Activated T-cell treated with anti-CD3 and anti-CD28 coated beads, Interleukin-2, amount 50 U/mL, for 72 hours (primary cell): ENCODE data around the gene SEMA6A. TPM values are rescaled to one million over a fixed set of nuclear protein-coding genes. Genes with fewer than 3 reads are reported as not detected.

Experiments used
- ATAC-seq, 2 donors: fragments of 150-1000 bp; cut with Tn5 transposase; replicated peaks in 1 of 2; 2 replicates each; pipeline ENCODE4 v1.10.0; 2021; ENCODE audit warnings: moderate library complexity in 2 of 2, mild to moderate bottlenecking in 1 of 2
- DNase-seq, 2 donors: peaks; one replicate each; pipeline ENCODE4 v3.0.0; 2021 to 2022; ENCODE audit warnings: mixed read lengths in 1 of 2
- H3K27ac Mint-ChIP-seq: one replicate; pipeline ENCODE4 v1.8.0; 2022; ENCODE audit warnings: mild to moderate bottlenecking, moderate library complexity, mixed read lengths
- H3K27me3 Mint-ChIP-seq: one replicate; pipeline ENCODE4 v1.8.0; 2022; ENCODE audit warnings: low read depth, mixed read lengths
- H3K36me3 Mint-ChIP-seq, 2 donors: one replicate each; pipeline ENCODE4 v1.8.0; 2022; ENCODE audit warnings: mixed read lengths in 2 of 2, mild to moderate bottlenecking in 1 of 2; ENCODE audit not compliant: insufficient read depth in 2 of 2
- H3K4me1 Mint-ChIP-seq: one replicate; pipeline ENCODE4 v1.8.0; 2022; ENCODE audit warnings: low read depth, mixed read lengths
- H3K4me3 Mint-ChIP-seq, 2 donors: one replicate each; pipeline ENCODE4 v1.8.0; 2022; ENCODE audit warnings: mild to moderate bottlenecking in 2 of 2, mixed read lengths in 2 of 2, moderate library complexity in 2 of 2
- H3K9me3 Mint-ChIP-seq, 2 donors: one replicate each; pipeline ENCODE4 v1.8.0; 2022; ENCODE audit warnings: mixed read lengths in 2 of 2
- total RNA-seq, 2 donors: library from RNA; stranded (reverse); gene quantifications; one replicate each; pipeline ENCODE4 v1.2.3, GENCODE V29; 2022

SEMA6A gene
- total RNA-seq, 2 donors from 2014 or later = 0.23 to 0.50 TPM

GRCh38 chr5:116466727-116467464 lies 107.7 kb downstream of the SEMA6A start:
- Mint-ChIP-seq H3K9me3 (no peaks in the 10 kb centered on the region), H3K36me3 (peaks cover 2 to 4% of the 10 kb centered on the region in 2 donors), H3K27ac (no peak overlapping the region), H3K4me3 (no peak overlapping the region), H3K4me1 (no peaks in the 10 kb centered on the region), H3K27me3 (no peaks in the 10 kb centered on the region)
- DNase-seq (no peak), ATAC-seq (no peak)

GRCh38 chr5:116465411-116465810 lies 109.2 kb downstream of the SEMA6A start:
- Mint-ChIP-seq H3K4me1 (no peaks in the 10 kb centered on the region), H3K4me3 (no peak overlapping the region), H3K27ac (no peak overlapping the region), H3K36me3 (peaks cover 2 to 4% of the 10 kb centered on the region in 2 donors), H3K27me3 (no peaks in the 10 kb centered on the region), H3K9me3 (no peaks in the 10 kb centered on the region)
- DNase-seq (no peak), ATAC-seq (no peak)

- H3K27ac Mint-ChIP-seq = no peak overlapping the region
- no peaks in the 10 kb centered on the region for H3K9me3 Mint-ChIP-seq
- peaks cover 2 to 4% of the 10 kb centered on the region in 2 donors for H3K36me3 Mint-ChIP-seq
- no peaks in the 10 kb centered on the region for H3K27me3 Mint-ChIP-seq
- DNase-seq (no peak), ATAC-seq (no peak)
- no peaks in the 10 kb centered on the region for H3K4me1 Mint-ChIP-seq
- H3K4me3 Mint-ChIP-seq = no peak overlapping the region
Measured at GRCh38 chr5:116464144-116464708, 110.4 kb downstream of the SEMA6A start.

- H3K27me3 Mint-ChIP-seq = no peaks in the 10 kb centered on the region
- no peak for ATAC-seq
- peaks cover 0 to 3% of the 10 kb centered on the region in 2 donors for H3K36me3 Mint-ChIP-seq
Measured at GRCh38 chr5:116462500-116462899, 112.1 kb downstream of the SEMA6A start.

GRCh38 chr5:116459301-116459700 lies 115.3 kb downstream of the SEMA6A start:
- H3K27ac Mint-ChIP-seq = no peak overlapping the region
- DNase-seq = no peak
- H3K9me3 Mint-ChIP-seq = no peaks in the 10 kb centered on the region
- no peak overlapping the region for H3K4me3 Mint-ChIP-seq
- H3K4me1 Mint-ChIP-seq = no peaks in the 10 kb centered on the region
- no peaks in the 10 kb centered on the region for H3K27me3 Mint-ChIP-seq
- peaks cover 0 to 1% of the 10 kb centered on the region in 2 donors for H3K36me3 Mint-ChIP-seq
- no peak for ATAC-seq

More at GRCh38 chr5:116462500-116462899, 112.1 kb downstream of the SEMA6A start:
- Mint-ChIP-seq H3K27ac (no peak overlapping the region), H3K4me1 (no peaks in the 10 kb centered on the region), H3K4me3 (no peak overlapping the region), H3K9me3 (no peaks in the 10 kb centered on the region)
- DNase-seq = no peak

GRCh38 chr5:116457062-116457461 lies 117.6 kb downstream of the SEMA6A start:
- no peak overlapping the region for H3K27ac Mint-ChIP-seq
- H3K36me3 Mint-ChIP-seq = peaks cover 0 to 2% of the 10 kb centered on the region in 2 donors
- DNase-seq (no peak), ATAC-seq (no peak)
- no peaks in the 10 kb centered on the region for H3K4me1 Mint-ChIP-seq
- H3K4me3 Mint-ChIP-seq = no peak overlapping the region
- H3K27me3 Mint-ChIP-seq = no peaks in the 10 kb centered on the region
- H3K9me3 Mint-ChIP-seq = no peaks in the 10 kb centered on the region

- ATAC-seq (no peak), DNase-seq (no peak)
- H3K27me3 Mint-ChIP-seq = no peaks in the 10 kb centered on the region
- no peak overlapping the region for H3K27ac Mint-ChIP-seq
- no peaks in the 10 kb centered on the region for H3K4me1 Mint-ChIP-seq
- no peaks in the 10 kb centered on the region for H3K9me3 Mint-ChIP-seq
- H3K4me3 Mint-ChIP-seq = no peak overlapping the region
- peaks cover 0 to 3% of the 10 kb centered on the region in 2 donors for H3K36me3 Mint-ChIP-seq
Measured at GRCh38 chr5:116456036-116456435, 118.6 kb downstream of the SEMA6A start.

- H3K27me3 Mint-ChIP-seq = no peaks in the 10 kb centered on the region
- H3K36me3 Mint-ChIP-seq = peaks cover 0 to 3% of the 10 kb centered on the region in 2 donors
- H3K4me3 Mint-ChIP-seq = no peak overlapping the region
- ATAC-seq (no peak), DNase-seq (no peak)
- no peaks in the 10 kb centered on the region for H3K9me3 Mint-ChIP-seq
- no peaks in the 10 kb centered on the region for H3K4me1 Mint-ChIP-seq
- no peak overlapping the region for H3K27ac Mint-ChIP-seq
Measured at GRCh38 chr5:116455061-116455460, 119.6 kb downstream of the SEMA6A start.

- H3K27ac Mint-ChIP-seq = no peak overlapping the region
- H3K9me3 Mint-ChIP-seq = no peaks in the 10 kb centered on the region
- H3K27me3 Mint-ChIP-seq = no peaks in the 10 kb centered on the region
- ATAC-seq = no peak
- no peak for DNase-seq
- H3K4me1 Mint-ChIP-seq = no peaks in the 10 kb centered on the region
- H3K4me3 Mint-ChIP-seq = no peak overlapping the region
- peaks cover 0 to 3% of the 10 kb centered on the region in 2 donors for H3K36me3 Mint-ChIP-seq
Measured at GRCh38 chr5:116454417-116454927, 120.2 kb downstream of the SEMA6A start.

- no peak overlapping the region for H3K27ac Mint-ChIP-seq
- no peaks in the 10 kb centered on the region for H3K4me1 Mint-ChIP-seq
- H3K9me3 Mint-ChIP-seq = no peaks in the 10 kb centered on the region
- ATAC-seq (no peak), DNase-seq (no peak)
- H3K36me3 Mint-ChIP-seq = peaks cover 0 to 3% of the 10 kb centered on the region in 2 donors
- no peak overlapping the region for H3K4me3 Mint-ChIP-seq
- H3K27me3 Mint-ChIP-seq = no peaks in the 10 kb centered on the region
Measured at GRCh38 chr5:116453988-116454411, 120.6 kb downstream of the SEMA6A start.

- ATAC-seq = no peak
- H3K27me3 Mint-ChIP-seq = no peaks in the 10 kb centered on the region
Measured at GRCh38 chr5:116452774-116453368, 121.8 kb downstream of the SEMA6A start.

GRCh38 chr5:116451905-116452450 lies 122.6 kb downstream of the SEMA6A start:
- H3K36me3 Mint-ChIP-seq = peaks cover 0 to 3% of the 10 kb centered on the region in 2 donors
- no peak overlapping the region for H3K27ac Mint-ChIP-seq
- ATAC-seq (no peak), DNase-seq (no peak)
- H3K9me3 Mint-ChIP-seq = no peaks in the 10 kb centered on the region
- H3K4me1 Mint-ChIP-seq = no peaks in the 10 kb centered on the region
- H3K27me3 Mint-ChIP-seq = no peaks in the 10 kb centered on the region
- no peak overlapping the region for H3K4me3 Mint-ChIP-seq

More at GRCh38 chr5:116452774-116453368, 121.8 kb downstream of the SEMA6A start:
- Mint-ChIP-seq H3K27ac (no peak overlapping the region), H3K36me3 (peaks cover 0 to 3% of the 10 kb centered on the region in 2 donors), H3K4me1 (no peaks in the 10 kb centered on the region), H3K9me3 (no peaks in the 10 kb centered on the region), H3K4me3 (no peak overlapping the region)
- no peak for DNase-seq

- DNase-seq = no peak
- peaks cover 0 to under 1% of the 10 kb centered on the region in 2 donors for H3K9me3 Mint-ChIP-seq
- no peak overlapping the region for H3K27ac Mint-ChIP-seq
- no peaks in the 10 kb centered on the region for H3K4me1 Mint-ChIP-seq
- ATAC-seq = no peak
- peaks cover 3 to 4% of the 10 kb centered on the region in 2 donors for H3K36me3 Mint-ChIP-seq
- H3K27me3 Mint-ChIP-seq = no peaks in the 10 kb centered on the region
- no peak overlapping the region for H3K4me3 Mint-ChIP-seq
Measured at GRCh38 chr5:116451066-116451465, 123.6 kb downstream of the SEMA6A start.
